AG08395 (cell line): ENCODE data around the gene RTN4RL1.
A peak's percentile ranks its signal among the peaks of the same experiment; 100 is the strongest.

Experiments used
- DNase-seq: peaks from one replicate; pipeline ENCODE4 v3.0.0; 2012; ENCODE audit warnings: mixed read lengths, low spot score

RTN4RL1 gene

DNA sequence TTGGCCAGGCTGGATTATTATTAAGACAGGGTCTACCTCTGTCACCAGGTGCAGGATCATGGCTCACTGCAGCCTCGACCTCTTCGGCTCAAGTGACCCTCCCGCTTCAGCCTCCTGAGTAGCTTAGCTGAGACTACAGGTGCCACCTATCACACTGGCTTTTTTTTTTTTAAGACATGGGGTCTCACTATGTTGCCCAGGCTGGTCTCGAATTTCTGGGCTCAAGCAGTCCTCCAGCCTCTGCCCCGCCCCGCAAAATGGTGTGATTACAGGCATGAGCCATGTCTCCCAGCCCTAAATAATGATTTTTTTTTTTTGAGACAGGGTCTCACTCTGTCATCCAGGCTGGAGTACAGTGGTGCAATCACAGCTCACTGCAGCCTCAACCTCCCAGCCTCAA lies 22.5 kb upstream of the RTN4RL1 start:
- DNase-seq: no peak

DNA sequence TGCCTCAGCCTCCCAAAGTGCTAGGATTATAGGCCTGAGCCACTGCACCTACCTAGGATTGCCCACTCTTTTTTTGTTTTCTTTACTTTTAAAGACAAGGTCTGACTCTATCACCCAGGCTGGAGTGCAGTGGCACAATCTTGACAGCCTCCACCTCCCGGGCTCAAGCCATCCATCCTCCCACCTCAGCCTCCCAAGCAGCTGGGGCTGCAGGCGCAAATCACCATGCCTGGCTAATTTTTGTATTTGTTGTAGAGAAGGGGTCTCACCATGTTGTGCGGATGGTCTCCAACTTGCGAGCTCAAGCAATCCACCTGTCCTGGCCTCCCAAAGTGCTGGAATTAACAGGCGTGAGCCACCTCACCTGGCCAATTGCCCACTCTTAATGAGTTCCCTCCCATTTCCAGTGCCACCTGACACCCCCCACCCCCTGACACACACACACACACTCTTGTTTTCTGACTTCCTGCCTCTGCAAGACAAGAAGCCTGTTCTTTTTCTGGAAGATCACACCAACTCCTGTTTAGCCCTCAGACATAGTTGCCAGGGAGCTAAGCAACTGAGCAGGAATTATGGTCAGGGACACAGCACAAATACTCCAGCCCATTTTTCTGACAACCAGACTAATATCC lies 19.2 kb upstream of the RTN4RL1 start:
- no peak for DNase-seq

DNA sequence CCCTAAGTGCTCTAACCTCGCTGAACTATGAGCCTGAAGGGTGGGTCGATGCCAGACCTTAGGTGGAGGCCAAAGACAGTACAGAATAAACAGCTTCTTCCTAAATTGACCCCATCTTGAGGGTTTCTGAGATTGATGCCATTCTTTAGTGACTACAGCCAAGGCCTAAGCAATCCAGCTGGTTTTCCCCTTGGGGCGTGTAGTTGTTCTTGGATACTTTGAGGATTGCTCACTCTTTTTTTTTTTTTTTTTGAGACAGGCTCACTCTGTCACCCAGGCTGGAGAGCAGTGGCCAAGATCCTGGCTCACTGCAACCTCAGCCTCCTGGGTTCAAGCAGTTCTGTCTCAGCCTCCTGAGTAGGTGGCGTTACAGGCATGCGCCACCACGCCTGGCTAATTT lies 18.7 kb upstream of the RTN4RL1 start:
- DNase-seq: peak; percentile 80

- DNase-seq: no peak
Measured at GRCh38 chr17:2042933-2043332, 17.8 kb upstream of the RTN4RL1 start.

- DNase-seq: no peak
Measured at GRCh38 chr17:2042390-2042847, 17.3 kb upstream of the RTN4RL1 start.

GRCh38 chr17:2041561-2042389 lies 16.6 kb upstream of the RTN4RL1 start, which contains the start of gene OVCA2:
TSS of gene OVCA2 (plus strand) at chr17:2042022. CDS start at chr17:2042048, 26 bp downstream.
- DNase-seq: peak; percentile 95

- DNase-seq: no peak
Measured at GRCh38 chr17:2040942-2041560, 15.9 kb upstream of the RTN4RL1 start.

DNA sequence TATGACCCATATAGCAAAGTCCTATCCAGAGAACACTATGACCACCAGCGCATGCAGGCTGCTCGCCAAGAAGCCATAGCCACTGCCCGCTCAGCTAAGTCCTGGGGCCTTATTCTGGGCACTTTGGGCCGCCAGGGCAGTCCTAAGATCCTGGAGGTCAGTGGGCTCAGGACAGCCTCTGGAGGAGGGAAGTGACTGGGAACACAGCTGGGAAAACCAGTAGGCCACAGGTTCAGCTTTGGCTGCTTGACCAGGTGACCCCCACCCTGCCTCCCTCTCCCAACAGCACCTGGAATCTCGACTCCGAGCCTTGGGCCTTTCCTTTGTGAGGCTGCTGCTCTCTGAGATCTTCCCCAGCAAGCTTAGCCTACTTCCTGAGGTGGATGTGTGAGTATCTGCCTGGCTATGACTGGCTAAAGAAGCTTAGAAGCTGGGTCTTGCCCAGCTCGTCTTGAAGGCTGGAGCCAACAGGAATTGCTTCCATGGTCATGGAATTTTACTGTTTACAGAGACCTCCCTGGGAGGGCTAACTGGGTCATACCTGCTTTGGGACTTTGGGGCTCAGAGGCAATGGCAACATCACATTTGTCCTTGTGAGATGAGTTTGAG lies 15.2 kb upstream of the RTN4RL1 start:
- DNase-seq: no peak

- DNase-seq: no peak
Measured at GRCh38 chr17:2037155-2037554, 12.0 kb upstream of the RTN4RL1 start.

DNA sequence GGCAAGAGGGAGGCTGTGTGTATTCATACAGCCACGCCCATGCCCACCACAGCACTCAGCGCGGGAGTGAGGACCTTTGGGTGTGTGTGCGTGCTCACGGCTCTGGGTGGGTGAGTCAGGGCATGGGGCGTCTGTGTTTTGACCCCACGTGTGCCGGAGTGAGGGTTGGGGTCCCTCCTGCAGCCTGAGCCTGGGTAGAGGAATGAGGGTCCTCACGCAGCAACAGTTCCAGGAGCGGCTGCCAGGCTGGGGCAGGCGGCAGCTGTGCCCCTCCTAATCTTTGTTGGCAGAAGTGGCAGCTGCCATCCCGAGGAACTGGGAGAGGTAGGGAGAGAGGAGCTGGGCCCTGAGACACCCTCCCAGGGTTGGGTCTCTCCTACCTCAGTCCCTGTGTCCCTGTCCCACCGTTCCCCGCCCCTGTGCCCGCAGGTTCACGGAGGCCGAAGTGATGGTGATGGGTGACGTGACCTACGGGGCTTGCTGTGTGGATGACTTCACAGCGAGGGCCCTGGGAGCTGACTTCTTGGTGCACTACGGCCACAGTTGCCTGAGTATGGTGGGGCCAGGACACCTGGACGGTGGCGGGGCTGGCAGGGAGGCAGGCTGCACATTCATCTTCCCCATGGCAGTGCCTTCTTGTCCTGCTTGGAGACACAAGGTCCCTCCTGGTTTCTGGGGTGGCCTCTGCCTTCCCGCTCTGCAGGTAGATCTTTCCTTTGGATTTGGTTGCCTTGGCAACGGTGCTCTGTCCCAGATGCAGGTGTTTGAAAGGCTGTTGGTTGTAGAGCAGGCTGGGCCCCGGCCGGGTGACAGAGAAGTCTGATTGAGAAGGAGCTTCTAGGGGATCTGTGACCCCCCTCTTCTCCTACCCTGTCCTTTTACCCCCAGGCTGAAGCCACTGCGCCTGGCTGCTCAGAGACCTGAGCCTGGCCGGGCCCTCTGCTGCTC lies 10.7 kb upstream of the RTN4RL1 start:
- no peak for DNase-seq

DNA sequence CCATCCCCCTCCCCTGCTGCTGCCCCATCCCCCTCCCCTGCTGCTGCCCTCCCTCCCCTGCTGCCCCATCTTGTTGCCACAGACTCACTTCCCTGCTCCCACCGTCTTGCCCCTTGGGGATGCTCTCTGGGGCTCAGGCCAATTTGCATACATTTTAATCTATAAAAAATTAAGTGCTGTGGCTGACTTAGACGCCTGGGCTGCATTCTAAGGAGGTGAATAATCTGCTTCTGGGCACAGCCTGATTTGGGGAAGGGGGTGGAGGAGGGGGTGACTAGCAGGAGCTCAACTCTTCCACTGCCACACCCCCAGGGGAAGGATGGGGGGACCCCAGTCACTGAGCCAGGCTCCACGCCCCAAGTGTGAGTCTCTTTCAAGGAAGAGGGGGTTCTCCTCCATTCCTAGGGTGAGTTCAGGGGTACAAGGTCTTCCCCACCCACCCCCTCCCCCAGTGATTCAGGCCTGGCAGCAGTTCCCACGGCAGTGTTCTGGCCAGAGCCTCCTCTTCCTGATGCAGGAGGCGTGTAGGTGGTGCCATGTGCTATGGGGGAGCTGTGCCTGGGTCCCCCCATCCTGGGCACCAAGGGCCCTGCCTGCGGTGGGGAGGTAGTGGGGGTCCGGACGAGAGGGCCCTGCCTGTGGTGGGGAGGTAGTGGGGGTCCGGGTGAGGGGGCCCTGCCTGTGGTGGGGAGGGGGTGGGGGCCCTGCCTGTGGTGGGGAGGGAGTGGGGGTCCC lies 9.8 kb upstream of the RTN4RL1 start:
- peak; percentile 66 for DNase-seq

DNA sequence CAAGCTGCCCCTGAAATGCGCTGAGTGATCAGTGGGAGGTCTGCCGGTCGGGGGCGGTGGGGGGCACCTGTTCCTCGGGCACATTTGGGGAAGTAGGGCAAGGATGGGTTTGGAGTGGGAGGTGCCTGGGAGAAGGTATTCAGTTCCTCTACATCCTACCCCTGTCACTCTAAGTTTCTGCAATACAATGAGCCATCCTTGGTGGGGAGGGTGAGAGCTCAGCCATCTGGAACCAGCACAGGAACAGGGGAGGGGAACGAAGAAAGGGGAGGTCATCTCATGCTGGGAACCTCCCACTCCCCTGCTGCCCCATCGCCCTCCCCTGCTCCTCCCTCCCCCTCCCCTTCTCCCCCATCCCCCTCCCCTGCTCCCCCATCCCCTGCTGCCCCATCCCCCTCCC lies 9.0 kb upstream of the RTN4RL1 start:
- DNase-seq: no peak

DNA sequence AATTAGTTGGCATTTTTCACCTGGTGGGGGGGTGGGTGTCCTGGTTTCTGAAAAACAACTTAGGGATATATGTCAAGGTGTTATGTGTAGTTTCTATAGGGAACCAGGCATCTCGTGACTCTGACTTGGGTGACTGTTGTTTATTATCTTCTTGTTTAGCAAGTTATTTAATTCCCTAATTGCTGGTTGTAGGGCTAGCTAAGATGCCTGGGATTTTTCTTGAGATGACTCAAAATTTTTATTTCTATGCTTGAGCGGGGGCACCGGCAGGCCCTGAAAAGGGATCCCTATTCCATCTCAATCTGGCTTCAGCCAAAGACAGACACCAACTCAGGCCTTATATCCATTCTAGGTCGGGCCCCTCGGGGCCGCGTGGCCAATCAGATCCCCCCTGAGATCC lies 8.0 kb upstream of the RTN4RL1 start:
- DNase-seq: no peak

- DNase-seq: no peak
Measured at GRCh38 chr17:2030779-2031163, 5.6 kb upstream of the RTN4RL1 start.

GRCh38 chr17:2029911-2030778 lies 5.0 kb upstream of the RTN4RL1 start, which contains the start of gene DPH1:
TSS of gene DPH1 (plus strand) at chr17:2030153. CDS start at chr17:2030170, 17 bp downstream.
- peak; percentile 92 for DNase-seq

- no peak for DNase-seq
Measured at GRCh38 chr17:2028737-2029136, 3.6 kb upstream of the RTN4RL1 start.

DNA sequence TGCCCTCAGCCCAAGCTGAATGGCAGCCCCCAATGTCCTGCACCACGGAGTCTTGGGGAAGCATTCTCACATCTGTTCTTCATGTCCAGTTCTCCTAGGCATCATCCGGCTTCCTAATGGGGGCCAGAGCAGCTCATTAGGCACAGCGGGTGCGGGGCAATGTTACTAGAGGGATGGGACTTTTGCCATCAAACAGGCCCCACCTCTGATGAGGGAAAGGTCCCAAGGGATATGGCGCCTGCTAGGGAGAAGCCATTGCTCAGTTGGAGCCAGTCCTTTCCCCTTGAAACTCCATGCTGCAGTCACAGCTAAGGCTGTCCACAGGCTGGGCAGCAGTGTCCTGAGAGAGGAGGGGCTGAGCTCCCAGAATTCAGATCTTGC lies 3.1 kb upstream of the RTN4RL1 start:
- DNase-seq: no peak

- no peak for DNase-seq
Measured at GRCh38 chr17:2027528-2028233, 2.5 kb upstream of the RTN4RL1 start.
